Measurements from ENCODE around the gene PHLDA2. TPM values are rescaled to one million over a fixed set of nuclear protein-coding genes. Genes with fewer than 3 reads are reported as not detected.

Gene PHLDA2
- total RNA-seq, 1 experiment from 2014 or later = 13.1 TPM

DNA sequence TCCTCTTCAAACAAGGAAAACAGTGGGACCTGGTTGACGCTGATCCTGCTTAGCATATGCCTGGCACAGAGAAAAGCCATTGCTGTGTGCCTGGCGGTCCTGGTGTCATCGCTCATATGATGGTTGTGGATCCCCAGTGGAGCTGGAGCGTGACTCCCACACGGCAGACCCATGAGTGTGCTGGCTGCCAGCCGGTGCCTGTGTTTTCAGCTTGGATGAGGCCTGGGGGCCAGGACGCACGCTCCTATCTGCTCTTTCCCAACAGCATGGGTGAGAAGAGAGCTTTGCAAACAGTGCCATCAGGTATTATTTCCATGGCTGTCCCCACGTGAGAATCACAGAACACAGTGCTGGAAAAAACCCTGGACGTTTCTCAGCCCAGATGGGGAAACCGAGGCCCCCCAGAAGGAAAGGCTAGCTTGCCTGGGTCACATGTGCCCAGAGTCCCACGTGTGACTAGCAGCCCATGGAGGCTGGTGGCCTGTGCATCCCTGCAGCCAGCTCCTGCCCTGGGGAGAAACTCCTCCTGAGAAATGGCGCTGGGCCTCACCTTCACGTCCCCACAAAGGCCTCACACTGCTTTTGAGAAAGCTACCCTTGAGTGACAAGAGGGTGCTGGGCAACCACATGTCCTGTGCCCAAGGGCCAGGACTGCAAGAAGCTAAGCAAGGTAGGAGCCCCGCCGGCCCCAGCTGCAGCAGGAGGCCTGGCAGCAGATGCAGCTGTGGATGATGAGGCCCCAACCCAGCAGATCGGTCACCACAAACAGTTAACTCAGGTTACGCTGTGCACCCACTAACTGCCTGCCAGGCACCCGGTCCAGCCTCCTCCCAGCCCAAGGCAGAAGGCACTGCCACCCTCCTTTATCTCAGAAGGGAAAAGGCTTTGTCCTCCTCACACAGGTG is 47.9 kb downstream of the PHLDA2 start:
- peaks cover 34% of the 10 kb centered on the region for H3K27me3 ChIP-seq (ENCODE audit: control insufficient read depth, insufficient read depth, low read length)
- no peak for DNase-seq
- no peaks in the 10 kb centered on the region for H3K36me3 ChIP-seq (replicated peaks; ENCODE audit: control insufficient read depth, insufficient read depth, low read length)
- no peak overlapping the region for H3K4me3 ChIP-seq (ENCODE audit: insufficient read depth, low read depth, low read length)

DNA sequence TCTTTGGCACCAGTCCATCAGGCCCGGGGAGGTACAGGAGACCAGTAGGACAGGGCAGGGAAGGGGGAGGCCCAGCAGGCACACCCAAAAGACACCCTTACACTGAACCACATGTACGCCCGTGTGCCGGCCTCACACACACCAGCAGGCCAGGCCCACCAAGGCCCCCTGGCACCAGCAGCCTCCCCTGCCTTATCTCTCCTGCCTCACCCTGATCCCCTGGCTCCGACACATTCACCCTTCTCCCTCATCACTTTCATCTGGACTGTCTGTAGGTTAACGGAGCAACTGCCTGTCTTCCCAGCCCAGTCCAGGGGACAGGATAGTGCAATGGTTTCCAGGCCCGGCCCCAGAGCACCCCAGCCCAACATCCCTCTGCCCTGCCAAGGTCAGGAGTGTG is 48.6 kb downstream of the PHLDA2 start:
- no peaks in the 10 kb centered on the region for H3K36me3 ChIP-seq (replicated peaks; ENCODE audit: control insufficient read depth, insufficient read depth, low read length)
- H3K27me3 ChIP-seq (ENCODE audit: control insufficient read depth, insufficient read depth, low read length) = peaks cover 33% of the 10 kb centered on the region
- H3K4me3 ChIP-seq (ENCODE audit: insufficient read depth, low read depth, low read length) = no peak overlapping the region
- no peak for DNase-seq

DNA sequence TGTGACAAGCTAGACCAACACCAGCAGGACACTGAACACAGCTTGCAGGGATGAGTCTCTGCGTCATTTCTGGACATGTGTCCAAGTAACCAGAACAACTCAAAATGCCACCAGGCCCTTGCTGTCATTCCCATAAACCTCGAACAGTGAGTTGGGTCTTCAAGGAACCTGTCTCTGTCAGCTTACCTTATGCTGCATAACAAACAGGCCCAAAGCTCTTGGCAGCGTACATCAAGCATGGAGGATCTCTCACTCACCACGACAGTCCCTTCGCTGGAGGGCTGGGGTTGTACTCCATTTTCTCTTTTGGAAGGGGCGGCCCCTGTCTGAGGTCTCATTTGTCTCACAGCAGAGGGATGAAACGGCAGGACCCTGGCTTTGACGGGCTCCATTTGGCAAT is 50.4 kb downstream of the PHLDA2 start:
- Histone ChIP-seq H3K4me3 (ENCODE audit: insufficient read depth, low read depth, low read length) (no peak overlapping the region), H3K27me3 (ENCODE audit: control insufficient read depth, insufficient read depth, low read length) (peaks cover 22% of the 10 kb centered on the region), H3K36me3 (replicated peaks; ENCODE audit: control insufficient read depth, insufficient read depth, low read length) (no peaks in the 10 kb centered on the region)
- DNase-seq = no peak

Other genes starting within 250 kb of the PHLDA2 start
- 0.83 and 1.9 TPM in 2 replicates for gene KCNQ1OT1, start 229.4 kb downstream of the PHLDA2 start, total RNA-seq (2014; rRNA removed; shearing (Covaris generic))
- gene CDKN1C, start 43.6 kb downstream of the PHLDA2 start, total RNA-seq (2014; rRNA removed; shearing (Covaris generic)) = 58.4 and 60.9 TPM in 2 replicates
- gene NAP1L4, start 62.9 kb upstream of the PHLDA2 start, total RNA-seq (2014; rRNA removed; shearing (Covaris generic)) = 140 and 142 TPM in 2 replicates
- gene CARS1, start 128.0 kb upstream of the PHLDA2 start, total RNA-seq (2014; rRNA removed; shearing (Covaris generic)) = 56.0 and 76.2 TPM in 2 replicates
- gene OSBPL5, start 235.9 kb upstream of the PHLDA2 start, total RNA-seq (2014; rRNA removed; shearing (Covaris generic)) = 21.1 and 23.7 TPM in 2 replicates

Data from H7 (cell line).